ENCODE data around the gene PTPN18.
A peak's percentile ranks its signal among the peaks of the same experiment; 100 is the strongest.

The PTPN18 gene

DNA sequence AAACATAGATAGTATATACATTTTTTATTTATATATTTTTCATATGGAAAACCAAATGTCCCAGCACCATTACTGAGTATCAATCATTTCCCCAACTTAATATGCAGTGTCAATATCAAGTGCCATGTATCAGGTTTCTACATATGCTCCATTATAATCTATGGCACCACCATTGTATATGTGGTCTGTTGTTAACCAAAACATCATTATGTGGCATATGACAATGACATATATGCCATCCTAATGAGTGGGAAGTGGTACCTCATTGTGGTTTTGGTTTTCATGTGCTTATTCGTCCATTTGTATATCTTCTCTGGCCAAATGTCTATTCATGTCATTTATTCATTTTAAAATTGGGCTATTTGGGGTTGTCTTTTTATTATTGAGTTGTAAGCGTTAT, 9.2 kb downstream of the PTPN18 start:
- no peak for DNase-seq (ENCODE audit: low read depth, low spot score)

DNA sequence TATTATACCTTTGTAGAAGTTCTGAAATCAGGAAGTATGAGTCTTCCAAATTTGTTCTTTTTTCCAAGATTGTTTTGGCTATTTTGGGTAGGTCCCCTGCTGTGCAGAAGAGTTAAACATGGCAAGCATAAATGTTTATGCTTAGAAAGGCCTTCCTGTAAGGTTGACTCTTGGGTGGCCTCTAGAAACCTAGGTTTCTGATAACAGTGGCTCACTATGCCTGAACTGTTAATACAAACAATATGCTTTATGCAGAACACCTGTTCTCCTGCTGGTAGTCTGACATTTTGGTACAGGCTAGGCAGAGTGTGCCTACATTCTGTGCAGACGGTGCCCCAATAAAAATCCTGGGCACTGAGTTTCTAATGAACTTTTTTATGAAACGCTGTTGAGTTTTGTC, 10.1 kb downstream of the PTPN18 start:
- DNase-seq (ENCODE audit: low read depth, low spot score) = no peak

DNA sequence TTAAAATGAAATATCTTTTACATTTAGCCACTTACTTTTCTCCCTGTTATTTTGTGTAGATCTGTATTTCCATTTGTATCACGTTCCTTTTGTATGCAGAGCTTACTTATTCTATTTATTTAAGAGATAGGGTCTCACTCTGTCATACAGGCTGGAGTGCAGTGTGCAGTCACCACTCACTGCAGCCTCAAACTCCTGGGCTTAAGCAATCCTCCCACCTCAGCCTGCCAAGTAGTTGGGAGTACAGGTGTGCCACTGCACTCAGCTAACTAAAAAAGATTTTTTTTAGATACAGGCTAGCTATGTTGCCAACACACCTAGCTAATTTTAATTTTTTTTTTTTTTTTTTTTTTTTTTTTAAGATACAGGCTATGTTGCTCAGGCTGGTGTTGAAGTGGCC, 10.9 kb downstream of the PTPN18 start:
- DNase-seq (ENCODE audit: low read depth, low spot score) = no peak

DNA sequence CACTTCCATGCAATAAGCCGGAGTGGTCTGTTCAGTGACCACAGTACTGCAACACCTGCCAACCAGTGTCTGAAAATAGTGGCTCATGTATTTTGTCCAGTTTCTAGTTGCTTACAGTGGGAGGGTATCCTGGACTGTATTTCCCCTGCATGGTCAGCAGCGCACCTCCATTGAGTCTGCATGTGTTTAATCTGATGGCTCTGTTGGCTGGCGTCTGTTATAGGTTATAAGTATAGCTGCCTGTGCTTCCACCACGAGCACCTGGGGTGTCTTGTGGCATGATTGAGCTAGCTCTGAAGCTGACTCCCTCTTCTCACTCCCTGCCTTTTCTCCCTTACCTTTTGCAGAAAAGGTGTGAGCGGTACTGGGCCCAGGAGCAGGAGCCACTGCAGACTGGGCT, 12.9 kb downstream of the PTPN18 start:
- no peak for DNase-seq (ENCODE audit: low read depth, low spot score)

DNA sequence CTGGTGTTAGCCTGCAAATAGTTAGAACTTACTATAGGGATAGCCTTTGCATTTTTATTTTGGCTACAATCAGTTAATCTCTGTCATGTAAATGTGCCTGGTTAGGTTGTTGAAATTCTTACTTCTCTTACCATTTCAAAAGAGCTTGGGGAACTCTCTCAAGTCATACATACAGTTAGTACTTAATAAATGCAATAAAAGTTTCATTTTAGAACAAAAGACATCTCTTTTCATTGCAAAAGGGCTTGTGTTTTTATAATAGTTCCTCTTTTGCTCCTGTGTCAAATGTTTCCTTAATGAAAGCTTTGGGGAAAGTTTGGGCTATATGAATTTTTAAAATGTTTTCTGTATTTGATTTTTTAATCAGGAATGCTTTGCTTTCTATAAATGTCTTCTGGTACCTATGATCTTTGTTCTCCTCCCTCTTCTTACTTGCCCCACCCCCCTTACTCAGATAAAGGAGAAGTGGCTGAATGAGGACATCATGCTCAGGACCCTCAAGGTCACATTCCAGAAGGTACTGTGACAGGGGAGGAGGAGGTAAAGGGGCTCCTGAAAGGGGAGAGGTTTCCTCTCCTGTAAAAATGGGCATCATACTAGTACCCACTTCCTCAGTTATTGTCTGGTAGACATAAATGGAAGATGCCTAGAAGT, 13.6 kb downstream of the PTPN18 start:
- DNase-seq (ENCODE audit: low read depth, low spot score) = no peak

DNA sequence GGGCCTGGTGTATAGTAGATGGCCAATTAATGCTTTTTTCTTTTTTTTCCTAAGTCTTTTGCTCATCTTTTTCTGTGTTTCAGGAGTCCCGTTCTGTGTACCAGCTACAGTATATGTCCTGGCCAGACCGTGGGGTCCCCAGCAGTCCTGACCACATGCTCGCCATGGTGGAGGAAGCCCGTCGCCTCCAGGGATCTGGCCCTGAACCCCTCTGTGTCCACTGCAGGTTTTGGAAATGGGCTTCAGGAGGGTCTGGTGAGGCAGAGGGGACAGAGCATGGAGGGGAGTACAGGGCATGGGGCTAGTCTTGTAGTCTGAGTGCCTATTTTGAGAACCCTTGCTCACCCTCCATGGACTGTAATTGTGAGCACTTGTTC, 14.1 kb downstream of the PTPN18 start:
- no peak for DNase-seq (ENCODE audit: low read depth, low spot score)

DNA sequence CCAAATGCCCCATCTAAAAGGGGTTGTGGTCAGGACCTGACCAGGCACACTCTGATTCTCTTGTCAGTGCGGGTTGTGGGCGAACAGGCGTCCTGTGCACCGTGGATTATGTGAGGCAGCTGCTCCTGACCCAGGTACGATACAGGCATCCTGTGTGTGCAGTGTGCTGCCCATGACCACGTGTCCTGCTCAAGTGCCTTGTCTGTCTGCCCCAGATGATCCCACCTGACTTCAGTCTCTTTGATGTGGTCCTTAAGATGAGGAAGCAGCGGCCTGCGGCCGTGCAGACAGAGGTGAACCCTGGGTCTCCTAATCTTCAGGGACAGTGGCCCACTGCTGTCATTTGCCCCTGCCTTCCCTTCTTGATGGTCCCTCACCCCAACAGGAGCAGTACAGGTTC, 14.6 kb downstream of the PTPN18 start:
- DNase-seq (ENCODE audit: low read depth, low spot score) = no peak

DNA sequence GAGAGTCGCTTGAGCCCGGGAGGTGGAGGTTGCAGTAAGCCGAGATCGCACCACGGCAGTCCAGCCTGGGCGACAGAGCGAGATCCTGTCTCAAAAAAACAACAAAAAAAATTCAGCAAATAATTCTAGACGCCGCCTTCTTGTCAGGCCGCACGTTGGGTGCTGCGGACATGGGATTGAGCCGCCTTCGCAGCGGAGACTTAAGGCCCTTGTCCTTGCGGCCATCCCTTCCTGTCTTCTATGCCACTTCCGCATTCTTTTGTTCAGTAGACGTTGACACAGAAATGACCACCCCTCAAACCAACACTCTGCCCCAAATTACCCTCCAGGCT, 15.8 kb downstream of the PTPN18 start:
- no peak for DNase-seq (ENCODE audit: low read depth, low spot score)

DNA sequence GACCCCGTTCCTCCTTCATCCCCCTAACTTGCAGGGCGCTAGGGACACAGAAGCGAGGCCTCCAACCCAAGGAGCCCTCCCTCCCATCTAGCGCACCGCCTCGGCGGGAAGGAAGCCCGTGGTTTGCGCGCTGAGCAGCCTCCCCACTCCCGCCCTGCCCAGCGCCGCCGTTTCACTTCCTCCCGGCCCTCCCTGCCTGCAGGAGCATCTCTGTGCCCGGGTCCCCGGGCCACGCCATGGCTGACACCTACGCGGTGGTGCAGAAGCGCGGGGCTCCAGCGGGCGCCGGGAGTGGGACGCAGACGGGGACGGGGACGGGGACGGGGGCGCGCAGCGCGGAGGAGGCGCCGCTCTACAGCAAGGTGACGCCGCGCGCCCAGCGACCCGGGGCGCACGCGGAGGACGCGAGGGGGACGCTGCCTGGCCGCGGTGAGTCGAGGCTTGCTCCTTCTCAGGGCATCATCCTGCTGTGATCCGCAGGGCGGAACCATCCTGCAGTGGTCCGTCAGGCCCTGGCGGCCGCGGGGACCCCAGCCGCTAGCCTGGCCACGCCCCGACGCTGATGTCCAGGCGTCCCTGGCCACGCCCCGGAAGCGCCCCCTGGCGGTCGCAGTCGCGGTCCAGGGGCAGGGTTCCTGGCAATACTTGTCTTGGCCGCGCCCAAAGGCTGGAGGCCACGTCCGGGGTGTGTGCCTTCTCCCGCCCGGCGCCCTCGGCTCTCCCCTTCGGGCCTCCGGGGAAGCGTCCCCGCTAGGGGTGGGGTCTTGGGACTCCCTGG, 16.4 kb downstream of the PTPN18 start:
- peak; percentile 28 for DNase-seq (ENCODE audit: low read depth, low spot score)

DNA sequence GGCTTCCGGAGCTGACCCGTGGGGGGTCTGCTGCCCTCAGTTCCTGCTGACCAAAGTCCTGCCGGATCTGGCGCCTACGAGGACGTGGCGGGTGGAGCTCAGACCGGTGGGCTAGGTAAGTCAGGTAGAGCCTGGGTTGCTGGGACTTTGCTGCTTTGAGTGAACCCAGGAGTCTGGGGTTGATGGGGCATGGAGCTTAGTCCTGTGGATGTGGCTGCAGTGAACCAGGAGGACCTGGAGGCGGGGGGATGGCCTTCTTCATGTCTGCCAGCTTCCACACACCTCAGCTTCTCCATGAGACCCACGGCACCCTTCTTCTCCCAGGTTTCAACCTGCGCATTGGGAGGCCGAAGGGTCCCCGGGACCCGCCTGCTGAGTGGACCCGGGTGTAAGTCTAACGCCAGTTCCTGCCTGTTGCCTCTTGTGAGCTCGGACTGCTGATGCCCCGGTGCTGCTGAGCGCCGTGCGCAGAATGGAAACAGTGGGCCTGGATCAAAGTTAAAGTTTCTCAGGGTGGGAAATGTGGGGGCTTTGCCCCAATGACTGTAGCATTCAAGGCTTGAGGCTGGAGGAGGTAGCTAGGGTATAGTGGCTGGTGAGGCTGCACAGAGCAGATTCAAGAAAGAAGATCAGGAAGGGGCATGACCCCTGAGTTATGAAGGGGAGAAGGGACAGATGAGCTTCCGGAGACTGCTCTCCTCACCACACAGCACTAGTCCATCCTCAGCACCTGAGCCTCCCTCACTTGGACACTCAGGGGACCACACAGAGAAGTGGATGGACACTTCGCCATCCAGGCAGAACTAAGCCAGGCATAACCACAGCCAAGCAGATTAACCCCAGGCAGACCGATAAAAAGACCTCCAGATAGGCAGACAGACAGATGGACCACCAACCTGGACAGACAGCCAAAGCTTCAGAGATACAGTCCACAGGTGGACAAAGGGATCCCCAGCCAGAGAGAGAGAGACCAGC, 17.3 kb downstream of the PTPN18 start:
- no peak for DNase-seq (ENCODE audit: low read depth, low spot score)

DNA sequence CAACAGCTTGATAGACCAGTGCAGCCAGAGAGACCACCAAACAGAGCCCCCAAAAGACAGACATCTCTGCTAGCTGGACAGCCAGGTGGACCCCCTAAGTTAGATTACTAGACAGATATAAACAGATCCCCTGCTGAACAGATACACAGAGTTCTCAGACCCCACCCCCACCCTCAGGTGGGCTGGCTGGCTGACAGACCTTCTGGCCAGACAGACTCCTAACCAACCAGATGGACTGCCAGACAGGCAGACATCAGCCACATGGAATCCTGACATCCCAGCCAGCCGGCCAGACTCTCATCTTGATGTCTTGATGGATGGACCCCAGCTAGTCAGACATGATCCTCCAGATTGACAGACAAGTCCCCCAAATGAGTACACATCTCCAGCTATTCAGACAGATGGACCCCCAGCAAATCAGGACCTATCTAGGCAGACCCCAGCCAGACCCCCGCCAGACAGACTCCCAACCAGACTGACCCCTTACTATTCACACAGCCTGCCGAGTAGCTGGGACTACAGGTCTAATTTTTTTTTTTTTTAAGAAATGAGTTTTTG, 18.0 kb downstream of the PTPN18 start:
- DNase-seq (ENCODE audit: low read depth, low spot score) = no peak

DNA sequence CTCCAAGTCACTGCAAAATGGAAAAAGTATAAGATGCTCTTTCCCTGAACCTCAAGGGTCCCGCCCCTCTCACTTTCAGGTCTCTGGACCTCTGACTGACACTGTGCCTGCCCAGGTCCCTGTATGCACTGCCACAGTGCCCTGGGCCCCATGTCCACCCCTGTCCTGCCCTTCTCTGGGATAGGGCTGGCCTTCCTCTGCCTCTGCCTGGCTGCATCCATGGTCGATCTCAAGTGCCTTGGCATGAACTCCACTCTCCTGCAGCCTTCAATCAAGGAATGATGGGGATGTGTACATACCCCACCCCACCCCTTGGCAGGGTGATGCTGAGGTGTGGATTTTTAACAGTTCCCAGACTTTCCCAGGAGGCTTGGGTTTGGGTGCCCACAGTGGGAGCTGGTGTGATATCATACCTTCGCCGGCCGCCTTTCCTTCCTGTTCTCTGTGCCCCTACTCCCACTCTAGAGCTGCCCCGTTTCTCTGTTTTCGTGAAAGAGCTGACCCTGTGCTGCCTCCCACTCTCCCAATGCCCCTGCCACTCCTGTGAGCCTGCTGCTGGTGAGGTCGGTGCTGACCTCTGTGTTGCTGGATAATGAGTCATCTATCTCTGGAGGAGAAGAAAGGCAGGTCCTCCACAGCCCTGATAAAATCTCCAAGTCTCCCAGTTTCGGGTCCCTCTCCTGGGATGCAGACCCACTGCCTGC, 18.9 kb downstream of the PTPN18 start:
- DNase-seq (ENCODE audit: low read depth, low spot score) = no peak

DNA sequence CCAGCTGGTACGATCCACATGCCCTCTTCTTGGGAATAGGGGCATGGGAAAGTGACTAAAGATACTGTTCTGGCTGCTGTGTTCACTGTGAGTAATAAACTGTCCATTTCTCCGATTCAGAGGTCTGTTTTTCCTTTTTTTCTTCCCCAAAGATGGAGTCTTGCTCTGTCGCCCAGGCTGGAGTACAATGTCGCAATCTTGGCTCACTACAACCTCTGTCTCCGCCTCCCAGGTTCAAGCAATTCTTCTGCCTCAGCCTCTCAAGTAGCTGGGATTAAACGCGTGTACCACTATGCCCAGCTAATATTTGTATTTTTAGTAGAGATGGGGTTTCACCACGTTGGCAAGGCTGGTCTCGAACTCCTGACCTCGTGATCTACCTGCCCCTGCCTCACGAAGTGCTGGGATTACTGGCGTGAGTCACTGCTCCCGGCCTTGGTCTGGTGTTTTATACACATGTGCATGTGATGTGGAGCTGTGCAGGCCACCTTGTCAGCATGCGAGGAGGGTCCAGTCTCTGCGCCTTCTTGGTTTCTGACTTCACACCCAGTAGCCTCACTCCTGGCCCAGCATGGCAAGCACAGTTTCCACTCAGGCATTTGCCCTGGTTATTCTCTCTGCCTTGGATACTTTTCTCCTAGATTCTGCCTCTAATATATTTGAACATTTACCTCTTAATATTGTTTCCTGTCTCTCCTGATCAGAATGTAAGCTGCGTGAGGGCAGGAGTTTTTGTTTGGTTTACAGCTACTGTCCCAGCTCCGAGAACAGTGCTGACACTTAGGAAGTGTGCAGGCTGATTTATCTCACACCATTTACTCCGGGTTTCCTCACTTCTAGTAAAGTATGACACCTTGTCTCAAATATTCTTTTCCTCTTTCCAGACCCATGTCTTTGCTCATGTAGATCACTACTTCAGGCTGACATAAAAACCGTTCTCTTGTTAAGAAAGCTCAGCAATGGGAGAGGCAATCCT, 19.7 kb downstream of the PTPN18 start:
- no peak for DNase-seq (ENCODE audit: low read depth, low spot score)

DNA sequence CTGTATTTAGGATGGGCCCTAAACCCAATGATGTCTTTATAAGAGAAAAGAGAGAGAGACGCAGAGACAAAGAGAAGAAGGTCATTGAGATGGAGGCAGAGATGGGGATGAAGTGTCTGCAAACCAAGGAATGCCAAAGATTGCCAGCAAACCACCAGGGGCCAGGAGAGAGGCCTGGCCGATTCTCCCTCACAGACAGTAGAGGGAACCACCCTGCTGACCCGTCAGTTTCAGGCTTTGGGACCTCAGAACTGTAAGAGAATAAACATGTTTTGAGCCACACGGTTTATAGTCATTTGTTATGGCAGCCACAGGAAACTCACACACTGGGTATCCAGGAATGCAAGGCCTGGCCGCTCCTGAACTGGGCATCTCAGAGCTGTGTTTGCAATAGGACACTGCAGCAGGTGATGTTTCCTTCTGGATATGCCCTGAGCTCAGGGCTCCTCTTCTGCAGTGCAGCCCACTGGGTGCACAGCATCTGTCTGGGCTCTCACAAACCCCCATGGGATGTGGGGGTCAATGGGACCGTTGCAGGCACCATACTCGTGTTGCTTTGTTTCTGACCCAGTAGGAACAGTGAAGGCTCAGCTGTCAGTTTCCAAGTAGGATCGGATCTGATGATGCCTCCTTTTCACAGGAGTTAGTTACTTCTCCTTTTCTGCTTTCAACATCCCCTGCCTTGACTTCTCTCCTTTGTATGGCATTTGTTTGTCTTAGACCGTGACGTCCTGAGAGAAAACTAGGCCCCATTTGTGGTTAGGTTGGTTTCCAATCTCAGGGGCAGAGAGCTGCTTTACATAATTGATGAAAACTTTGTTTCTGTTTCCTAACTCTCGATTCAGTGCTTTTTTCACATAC, 20.8 kb downstream of the PTPN18 start:
- DNase-seq (ENCODE audit: low read depth, low spot score) = no peak

DNA sequence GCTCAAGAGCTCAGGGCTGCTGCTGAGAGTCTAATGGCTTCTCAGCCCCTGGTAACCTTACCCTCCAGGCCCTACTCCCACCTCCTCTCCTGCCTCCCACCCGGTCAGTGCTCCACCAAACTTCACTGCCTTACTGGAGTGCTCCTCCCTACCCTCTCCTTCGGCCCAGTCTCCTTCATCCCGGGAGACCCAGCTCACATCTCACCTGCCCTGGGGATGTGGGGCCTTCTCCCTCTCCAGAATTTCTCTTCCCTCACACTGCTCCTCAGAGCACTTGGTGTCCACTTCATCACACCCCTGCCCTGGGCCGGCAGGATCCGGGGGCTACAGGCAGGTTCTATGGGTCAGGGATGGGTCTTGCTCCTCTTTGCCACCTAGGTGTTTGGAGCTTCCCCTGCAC, 21.6 kb downstream of the PTPN18 start:
- DNase-seq (ENCODE audit: low read depth, low spot score) = no peak

DNA sequence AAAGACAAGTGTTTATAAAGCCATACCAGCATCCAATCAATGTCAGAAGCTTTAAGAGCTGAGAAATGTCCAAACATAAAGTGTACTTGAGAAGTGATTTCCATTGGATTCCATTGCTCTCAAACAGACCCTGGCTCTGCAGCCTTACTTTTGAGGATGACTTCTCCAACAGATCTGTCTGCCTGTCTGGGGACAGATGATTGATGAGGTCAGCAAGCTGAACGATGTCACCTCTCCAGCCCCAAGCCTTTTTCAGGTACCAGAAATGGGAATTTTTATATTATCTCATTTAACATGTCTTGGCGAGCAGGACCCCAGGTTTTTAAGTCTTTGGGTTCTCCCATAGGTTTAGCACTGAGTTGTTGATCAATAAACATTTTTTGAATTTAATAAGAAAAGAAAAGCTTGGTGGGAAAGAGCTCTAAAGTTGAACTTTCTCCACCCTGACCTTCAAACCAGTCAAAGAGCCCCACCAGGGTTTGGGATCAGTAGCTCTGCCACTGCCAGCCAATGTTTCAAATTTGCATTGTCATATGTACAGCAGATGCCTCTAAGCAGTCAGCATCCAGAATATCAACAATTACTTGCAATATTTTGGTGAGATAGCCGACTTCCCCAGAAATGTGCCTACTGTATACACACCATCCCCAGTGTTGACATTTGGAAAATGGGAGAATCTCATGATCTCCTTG, 22.5 kb downstream of the PTPN18 start:
- DNase-seq (ENCODE audit: low read depth, low spot score) = no peak

DNA sequence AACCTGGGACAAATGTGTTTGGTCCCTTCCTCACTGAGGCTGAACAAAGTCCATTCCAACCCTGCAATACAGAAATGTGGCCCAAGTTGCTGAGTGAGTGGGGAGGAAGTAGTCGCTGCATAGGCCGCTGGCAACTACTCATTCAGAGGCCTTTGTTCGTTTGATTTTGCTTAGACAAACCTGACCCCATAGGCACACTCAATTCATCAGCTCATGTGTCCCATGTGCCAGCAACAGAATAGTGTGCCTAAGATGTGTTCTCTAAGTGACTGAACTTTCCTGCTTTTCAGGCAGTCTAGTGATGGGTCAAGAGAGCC, 23.0 kb downstream of the PTPN18 start:
- no peak for DNase-seq (ENCODE audit: low read depth, low spot score)

DNA sequence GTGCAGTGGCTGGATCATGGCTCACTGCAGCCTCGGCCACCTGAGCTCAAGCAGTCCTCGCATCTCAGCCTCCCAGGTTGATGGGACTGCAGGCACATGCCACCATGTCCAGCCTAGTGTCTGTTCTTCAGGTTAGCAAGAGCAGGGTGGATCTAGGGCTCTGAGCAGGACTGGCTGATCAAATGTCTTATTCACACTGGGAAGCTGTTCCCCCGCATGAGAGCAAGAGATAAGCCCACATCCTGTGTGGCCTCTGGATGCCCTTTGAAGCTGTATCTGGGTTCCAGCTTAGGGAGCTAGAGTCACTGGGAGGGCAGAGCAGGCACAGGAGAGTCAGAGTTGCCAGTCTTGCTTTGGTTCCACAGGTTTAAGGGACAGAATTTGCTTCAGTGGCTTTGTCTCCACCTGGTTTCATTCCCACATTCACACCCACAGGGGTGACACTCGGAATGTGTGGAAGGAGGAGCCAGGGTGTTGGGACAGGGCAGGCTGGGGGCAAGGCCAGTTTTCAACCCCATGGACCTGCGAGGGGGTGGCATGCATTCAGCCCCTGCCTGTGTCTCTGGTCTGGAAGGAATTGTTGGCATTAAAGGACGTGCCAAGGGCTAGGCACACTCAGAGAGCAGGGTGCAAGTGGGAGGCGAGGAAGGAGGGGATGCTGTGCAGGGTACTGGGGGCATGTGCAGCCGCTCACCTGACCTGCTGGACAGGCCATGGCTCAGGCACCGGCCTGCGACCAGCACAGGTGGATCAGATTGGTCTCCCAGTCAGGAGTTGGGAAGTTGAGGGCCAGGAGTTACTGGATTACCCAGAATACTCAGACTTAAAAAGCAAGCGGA, 24.5 kb downstream of the PTPN18 start:
- DNase-seq (ENCODE audit: low read depth, low spot score) = no peak
